B cell (primary cell): ENCODE data around the gene IRX5. TPM values are rescaled to one million over a fixed set of nuclear protein-coding genes. Genes with fewer than 3 reads are reported as not detected.
A peak's percentile ranks its signal among the peaks of the same experiment; 100 is the strongest.

ENCODE experiments used
- ATAC-seq: fragments of 200-7000 bp; cut with Tn5 transposase; one replicate; pipeline ENCODE4 v1.10.0; 2021; ENCODE audit warnings: low read depth, mild to moderate bottlenecking, moderate number of reproducible peaks, moderate library complexity
- CTCF ChIA-PET: fragments of 350-600 bp; sonication (Branson Sonifier 250); formaldehyde crosslinking; loops from one replicate; lab custom pipeline; 2021; ENCODE audit warnings: antibody characterized with exemption, inconsistent platforms; lab: Charles Lee
- POLR2A ChIA-PET: fragments of 350-600 bp; sonication (Branson Sonifier 250); formaldehyde crosslinking; loops from one replicate; lab custom pipeline; 2021; ENCODE audit warnings: antibody characterized with exemption; lab: Charles Lee
- DNase-seq: peaks from one replicate; pipeline ENCODE4 v3.0.0; 2013
- H2AFZ ChIP-seq: 2 replicates; pipeline ENCODE4 v1.6.1; 2012; ENCODE audit warnings: mild to moderate bottlenecking, low read depth, low read length; ENCODE audit not compliant: insufficient read depth, poor library complexity, severe bottlenecking
- H3K27ac ChIP-seq, 2 donors: 1 replicate in 1 of 2; 2 replicates in 1 of 2; pipeline ENCODE4 v1.5.1; 2012 to 2013; ENCODE audit warnings: low read length in 2 of 2, mild to moderate bottlenecking in 2 of 2, moderate library complexity in 1 of 2
- H3K27me3 ChIP-seq, 4 experiments: fragments of 200-600 bp in 1 of 4; sonication (generic) in 1 of 4; replicated peaks in 1 of 4; 1 replicate in 2 of 4; 2 replicates in 2 of 4; pipeline versions ENCODE4 v1.6.1 to v1.7.0; 2013 to 2016; ENCODE audit warnings: low read length in 3 of 4, mild to moderate bottlenecking in 2 of 4, mixed read lengths in 1 of 4, moderate library complexity in 1 of 4; ENCODE audit not compliant: insufficient read depth in 4 of 4, control insufficient read depth in 3 of 4; ENCODE audit errors: control extremely low read depth in 1 of 4
- H3K36me3 ChIP-seq, 2 experiments: replicated peaks in 1 of 2; 1 replicate in 1 of 2; 2 replicates in 1 of 2; pipeline versions ENCODE4 v1.6.1 to v1.7.1; 2013; ENCODE audit warnings: low read length in 1 of 2; ENCODE audit not compliant: insufficient read depth in 2 of 2, control insufficient read depth in 1 of 2; ENCODE audit errors: control extremely low read depth in 1 of 2, extremely low read depth in 1 of 2
- H3K4me1 ChIP-seq, 2 donors: fragments of 200-600 bp in 1 of 2; sonication (generic) in 1 of 2; 1 replicate in 1 of 2; 2 replicates in 1 of 2; pipeline versions ENCODE4 v1.5.1 to v1.6.1; 2013 to 2017; ENCODE audit warnings: low read length in 2 of 2; ENCODE audit not compliant: control insufficient read depth in 2 of 2, insufficient read depth in 2 of 2
- H3K4me2 ChIP-seq: replicated peaks from 2 replicates; pipeline ENCODE3; 2012; ENCODE audit warnings: mild to moderate bottlenecking, low read depth, low read length; ENCODE audit not compliant: poor library complexity, severe bottlenecking
- H3K4me3 ChIP-seq, 5 experiments: fragments of 200-600 bp in 1 of 5; sonication (generic) in 1 of 5; 1 replicate in 3 of 5; 2 replicates in 2 of 5; pipeline versions ENCODE4 v1.5.1 to v1.7.0; 2011 to 2016; ENCODE audit warnings: low read length in 4 of 5, mild to moderate bottlenecking in 4 of 5, low read depth in 2 of 5, control low read depth in 1 of 5, moderate library complexity in 1 of 5; ENCODE audit not compliant: insufficient read depth in 1 of 5; ENCODE audit errors: control extremely low read depth in 1 of 5, extremely low read depth in 1 of 5
- H3K79me2 ChIP-seq: fragments of 200-600 bp; sonication (generic); one replicate; pipeline ENCODE4 v1.6.0; 2016; ENCODE audit warnings: low read length; ENCODE audit not compliant: control insufficient read depth, insufficient read depth
- H3K9ac ChIP-seq: fragments of 200-600 bp; sonication (generic); 2 replicates; pipeline ENCODE4 v1.6.1; 2017; ENCODE audit warnings: mild to moderate bottlenecking, low read length, moderate library complexity
- H3K9me3 ChIP-seq, 3 donors: one replicate each; pipeline versions ENCODE4 v1.6.1 to v1.7.1; 2013; ENCODE audit warnings: low read length in 2 of 3; ENCODE audit not compliant: control insufficient read depth in 2 of 3, insufficient read depth in 1 of 3; ENCODE audit errors: control extremely low read depth in 1 of 3
- H4K20me1 ChIP-seq: 2 replicates; pipeline ENCODE4 v1.6.0; 2012; ENCODE audit warnings: mild to moderate bottlenecking, low read length; ENCODE audit not compliant: insufficient read depth, control insufficient read depth, poor library complexity, severe bottlenecking
- H3K27ac Mint-ChIP-seq: one replicate; pipeline ENCODE4 v1.8.0; 2021; ENCODE audit warnings: mixed read lengths
- H3K27me3 Mint-ChIP-seq: one replicate; pipeline ENCODE4 v1.8.0; 2021; ENCODE audit warnings: mixed read lengths
- H3K4me1 Mint-ChIP-seq: one replicate; pipeline ENCODE4 v1.8.0; 2021; ENCODE audit warnings: mixed read lengths
- H3K4me3 Mint-ChIP-seq: one replicate; pipeline ENCODE4 v1.8.0; 2021; ENCODE audit warnings: mixed read lengths
- H3K9me3 Mint-ChIP-seq: one replicate; pipeline ENCODE4 v1.8.0; 2022; ENCODE audit warnings: mixed read lengths; ENCODE audit not compliant: insufficient read depth
- CTCF ChIP-seq: fragments of 200-600 bp; IDR thresholded peaks from one replicate; pipeline ENCODE4 v1.8.0; 2022; ENCODE audit warnings: antibody characterized with exemption, mild to moderate bottlenecking
- EZH2 ChIP-seq: IDR thresholded peaks from 2 replicates; pipeline ENCODE4 v1.6.1; 2012; ENCODE audit warnings: borderline replicate concordance, low read depth, mild to moderate bottlenecking, moderate library complexity, low read length; ENCODE audit not compliant: insufficient read depth, poor library complexity, severe bottlenecking
- WGBS: methylation state at CpG from one replicate; pipeline ENCODE4 v1.1.5; 2013; ENCODE audit warnings: missing lambda C conversion rate; ENCODE audit not compliant: insufficient coverage; 5-methylcytosine and 5-hydroxymethylcytosine counted together
- intact Hi-C: fragments of 100-400 bp; cut with micrococcal nuclease; formaldehyde crosslinking; loops from one replicate; pipeline ENCODE4 v1.10.0; 2022
- polyA plus RNA-seq: library from polyadenylated mRNA; depleted of rRNA; stranded (reverse); fragments of >200 nt; gene quantifications from 2 replicates; pipeline ENCODE4 v1.2.3, GENCODE V29; 2012
- total RNA-seq, 2 donors: library from RNA; stranded (reverse); fragments of 120-200 nt in 1 of 2; gene quantifications; 1 replicate in 1 of 2; 2 replicates in 1 of 2; pipeline versions ENCODE4 v1.2.3 to v1.2.4, GENCODE V29; 2013 to 2022

IRX5 gene
- total and polyA plus RNA-seq, 2 donors (not counting 1 experiment from before 2014, with no cell fraction given): not detected

- peaks cover 0 to 59% (median 42%) of the 10 kb centered on the region in 4 experiments for H3K27me3 ChIP-seq
- H3K4me1 Mint-ChIP-seq: peaks cover 29% of the 10 kb centered on the region
- H4K20me1 ChIP-seq: no peaks in the 10 kb centered on the region
- H3K79me2 ChIP-seq: no peaks in the 10 kb centered on the region
- H3K4me1 ChIP-seq: peaks cover 31 to 42% of the 10 kb centered on the region in 2 donors
- H3K9ac ChIP-seq: no peak overlapping the region
- intact Hi-C loops: no loop called here
- H3K27me3 Mint-ChIP-seq: peaks cover 56% of the 10 kb centered on the region
- WGBS: 1% methylated on average over 9 of the region's 13 CpGs
- H3K4me3 Mint-ChIP-seq: peak overlapping the region; percentile 87
- peak overlapping the region; percentile 7 for H2AFZ ChIP-seq
- H3K9me3 ChIP-seq: peaks cover 2 to 30% (median 12%) of the 10 kb centered on the region in 3 donors
- no peak overlapping the region for H3K27ac ChIP-seq
- TF ChIP-seq EZH2 (no peak), CTCF (no peak)
- peak overlapping the region in 4 of 5 experiments; percentile 8 to 27 (median 26) for H3K4me3 ChIP-seq
- peaks cover 3% of the 10 kb centered on the region for H3K9me3 Mint-ChIP-seq
- ATAC-seq (no peak), DNase-seq (peak; percentile 37)
- H3K27ac Mint-ChIP-seq: peak overlapping the region; percentile 53
- ChIA-PET CTCF (no interaction called here), POLR2A (no interaction called here)
- no peaks in the 10 kb centered on the region for H3K36me3 ChIP-seq
- H3K4me2 ChIP-seq: peak overlapping the region; percentile 92
Observed at GRCh38 chr16:54928016-54928356, 2.7 kb upstream of the IRX5 start.

- ChIA-PET CTCF (no interaction called here), POLR2A (no interaction called here)
- Mint-ChIP-seq H3K4me1 (peaks cover 29% of the 10 kb centered on the region), H3K9me3 (peaks cover 3% of the 10 kb centered on the region), H3K27me3 (peaks cover 54% of the 10 kb centered on the region), H3K4me3 (peak overlapping the region; percentile 93), H3K27ac (no peak overlapping the region)
- DNase-seq (no peak), ATAC-seq (peak; percentile 43)
- Histone ChIP-seq H3K9ac (peak overlapping the region; percentile 53), H3K4me3 (peak overlapping the region in 4 of 5 experiments; percentile 35 to 62 (median 57)), H3K36me3 (no peaks in the 10 kb centered on the region), H3K4me2 (peak overlapping the region; percentile 92), H3K4me1 (peaks cover 31 to 43% of the 10 kb centered on the region in 2 donors), H4K20me1 (no peaks in the 10 kb centered on the region), H2AFZ (peak overlapping the region; percentile 74), H3K27me3 (peaks cover 0 to 63% (median 42%) of the 10 kb centered on the region in 4 experiments), H3K27ac (no peak overlapping the region), H3K9me3 (peaks cover 2 to 34% (median 12%) of the 10 kb centered on the region in 3 donors), H3K79me2 (no peaks in the 10 kb centered on the region)
- intact Hi-C loops: no loop called here
- WGBS: 2% methylated on average over 98 of the region's 101 CpGs
- no peak for TF ChIP-seq CTCF
- no peak for TF ChIP-seq EZH2
Observed at GRCh38 chr16:54928411-54929089, 2.1 kb upstream of the IRX5 start.
